Measurements from ENCODE around the gene CCT3.
"Not testable (repeated sequence)": the region's sequence is repeated elsewhere in the genome, so short reads cannot be mapped to it uniquely, and the experiment has no call there.

The CCT3 gene

GRCh38 chr1:156368157-156368658, 30.1 kb upstream of the CCT3 start:
- no peak for DNase-seq

GRCh38 chr1:156367383-156368156, 29.5 kb upstream of the CCT3 start:
- DNase-seq: no peak

DNA sequence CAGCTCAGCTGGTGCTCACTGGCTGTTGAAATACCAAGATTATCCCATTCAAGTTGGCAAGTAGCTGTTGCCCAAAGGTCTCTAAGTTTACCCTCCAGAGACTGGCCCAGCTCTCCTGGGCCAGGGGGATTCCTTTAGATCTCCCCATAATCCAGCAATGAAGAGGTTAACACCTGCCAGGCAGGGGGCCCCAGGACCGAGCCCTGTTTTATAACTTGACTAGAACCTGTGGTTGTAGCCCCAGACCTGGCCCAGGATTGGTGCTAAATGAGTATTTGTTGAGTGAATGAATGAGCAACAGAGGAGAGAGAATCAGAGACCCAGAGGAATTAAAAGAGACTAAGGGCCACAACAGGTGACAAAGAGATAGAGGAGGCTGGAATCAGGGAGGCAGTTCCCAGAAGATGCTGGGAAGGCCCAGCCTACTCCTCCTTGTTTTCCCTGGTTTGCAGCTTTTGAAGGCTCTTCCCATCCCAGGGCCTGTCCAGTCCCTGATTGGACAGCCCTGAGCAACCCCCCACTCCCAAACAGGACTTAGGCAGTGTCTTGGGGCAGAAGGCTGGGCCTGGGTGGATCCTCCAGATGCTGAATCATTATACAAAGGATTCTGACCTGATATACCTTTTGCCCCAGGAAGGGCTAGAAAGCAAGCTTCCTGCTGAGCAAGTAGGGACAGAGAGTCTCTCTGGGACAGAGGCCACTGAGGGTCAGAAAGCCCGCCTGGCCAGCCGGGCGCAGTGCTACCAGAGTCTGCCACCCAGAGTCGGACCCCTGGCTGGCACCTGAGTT, 28.5 kb upstream of the CCT3 start:
- no peak for DNase-seq

DNA sequence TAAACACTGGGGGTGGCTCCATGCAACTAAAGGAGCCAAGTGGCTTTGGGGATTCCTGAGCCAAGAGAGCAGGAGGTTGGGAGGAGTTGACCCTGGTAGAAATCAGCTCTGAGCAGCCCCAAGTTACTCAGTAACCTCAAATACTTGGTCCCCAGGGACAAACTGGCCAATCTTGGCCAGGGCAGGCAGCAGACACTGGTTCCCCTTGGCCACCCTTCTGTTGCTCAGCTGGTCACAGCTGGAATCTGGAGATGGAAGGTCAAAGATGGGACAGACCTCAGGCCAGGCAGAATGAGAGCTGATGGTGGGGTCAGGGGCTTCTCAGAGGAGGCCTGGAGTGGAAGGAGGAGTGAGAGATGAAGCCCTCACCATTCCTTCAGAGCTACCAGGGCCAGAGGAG, 27.7 kb upstream of the CCT3 start:
- DNase-seq: no peak

- no peak for DNase-seq
Observed at GRCh38 chr1:156360534-156360933, 22.4 kb upstream of the CCT3 start.

DNA sequence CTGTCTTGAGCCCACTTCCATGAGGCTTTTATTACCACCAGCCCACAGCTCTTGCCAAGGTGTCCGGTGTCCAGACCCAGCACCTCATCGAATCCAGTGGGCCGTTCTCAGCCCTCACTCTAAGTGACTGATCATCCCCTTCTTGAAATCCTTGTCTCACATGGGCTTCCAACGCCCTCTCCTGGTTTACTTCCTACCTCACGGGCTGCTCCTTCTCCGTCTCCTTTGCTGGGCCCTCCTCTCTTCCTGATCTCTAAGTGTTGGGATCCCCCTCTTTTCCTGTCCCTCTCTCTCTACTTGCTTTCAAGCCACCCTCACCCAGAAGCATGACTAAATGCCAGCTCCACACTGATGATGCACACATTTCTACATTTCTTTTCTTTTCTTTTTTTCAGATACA, 21.9 kb upstream of the CCT3 start:
- no peak for DNase-seq

GRCh38 chr1:156359249-156359648, 21.2 kb upstream of the CCT3 start:
- no peak for DNase-seq

- DNase-seq: no peak
Observed at GRCh38 chr1:156358641-156359040, 20.5 kb upstream of the CCT3 start.

- no peak for DNase-seq
Observed at GRCh38 chr1:156357977-156358376, 19.9 kb upstream of the CCT3 start.

GRCh38 chr1:156356875-156357534, 18.9 kb upstream of the CCT3 start:
- DNase-seq: peak; percentile 89

GRCh38 chr1:156356262-156356874, 18.3 kb upstream of the CCT3 start:
- DNase-seq: no peak

- not testable (repeated sequence) for DNase-seq
Observed at GRCh38 chr1:156352481-156352880, 14.4 kb upstream of the CCT3 start.

DNA sequence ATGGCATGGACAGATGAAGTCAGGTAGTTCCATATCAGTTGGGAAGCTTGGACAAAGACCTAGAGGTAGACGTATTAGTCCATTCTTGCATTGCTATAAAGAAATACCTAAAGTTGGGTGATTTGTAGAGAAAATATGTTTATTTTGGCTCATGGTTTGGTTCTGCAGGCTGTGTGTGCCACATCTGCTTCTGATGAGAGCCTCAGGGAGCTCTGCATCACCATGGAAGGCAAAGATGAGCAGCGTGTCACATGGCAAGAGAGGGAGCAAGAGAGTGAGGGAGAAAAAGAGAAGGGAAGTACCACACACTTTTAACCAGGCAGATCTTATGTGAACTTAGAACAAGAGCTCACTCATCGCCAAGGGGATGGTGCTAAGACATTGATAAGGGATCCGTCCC, 9.2 kb upstream of the CCT3 start:
- no peak for DNase-seq

GRCh38 chr1:156346636-156347035, 8.5 kb upstream of the CCT3 start:
- DNase-seq: no peak

DNA sequence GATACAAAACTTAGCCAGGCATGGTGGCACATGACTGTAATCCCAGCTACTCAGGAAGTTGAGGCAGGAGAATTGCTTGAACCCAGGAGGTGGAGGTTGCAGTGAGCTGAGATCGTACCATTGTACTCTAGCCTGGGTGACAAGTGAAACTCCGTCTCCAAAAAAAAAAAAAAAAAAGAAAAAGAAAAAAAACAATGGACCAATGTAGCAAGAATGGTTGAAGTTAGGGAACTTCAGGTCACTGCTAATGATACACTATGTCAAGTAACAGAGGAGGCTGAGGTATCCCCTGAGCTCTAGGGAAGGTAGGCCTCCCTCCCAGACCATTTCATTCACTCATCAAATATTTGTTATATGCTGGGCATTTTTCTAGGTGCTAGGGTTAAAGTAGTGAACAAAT, 7.9 kb upstream of the CCT3 start:
- DNase-seq: not testable (repeated sequence)

- no peak for DNase-seq
Observed at GRCh38 chr1:156344409-156344808, 6.3 kb upstream of the CCT3 start.

- no peak for DNase-seq
Observed at GRCh38 chr1:156342166-156342955, 4.3 kb upstream of the CCT3 start.

- no peak for DNase-seq
Observed at GRCh38 chr1:156337888-156338179, 258 bp downstream of the CCT3 start.

DNA sequence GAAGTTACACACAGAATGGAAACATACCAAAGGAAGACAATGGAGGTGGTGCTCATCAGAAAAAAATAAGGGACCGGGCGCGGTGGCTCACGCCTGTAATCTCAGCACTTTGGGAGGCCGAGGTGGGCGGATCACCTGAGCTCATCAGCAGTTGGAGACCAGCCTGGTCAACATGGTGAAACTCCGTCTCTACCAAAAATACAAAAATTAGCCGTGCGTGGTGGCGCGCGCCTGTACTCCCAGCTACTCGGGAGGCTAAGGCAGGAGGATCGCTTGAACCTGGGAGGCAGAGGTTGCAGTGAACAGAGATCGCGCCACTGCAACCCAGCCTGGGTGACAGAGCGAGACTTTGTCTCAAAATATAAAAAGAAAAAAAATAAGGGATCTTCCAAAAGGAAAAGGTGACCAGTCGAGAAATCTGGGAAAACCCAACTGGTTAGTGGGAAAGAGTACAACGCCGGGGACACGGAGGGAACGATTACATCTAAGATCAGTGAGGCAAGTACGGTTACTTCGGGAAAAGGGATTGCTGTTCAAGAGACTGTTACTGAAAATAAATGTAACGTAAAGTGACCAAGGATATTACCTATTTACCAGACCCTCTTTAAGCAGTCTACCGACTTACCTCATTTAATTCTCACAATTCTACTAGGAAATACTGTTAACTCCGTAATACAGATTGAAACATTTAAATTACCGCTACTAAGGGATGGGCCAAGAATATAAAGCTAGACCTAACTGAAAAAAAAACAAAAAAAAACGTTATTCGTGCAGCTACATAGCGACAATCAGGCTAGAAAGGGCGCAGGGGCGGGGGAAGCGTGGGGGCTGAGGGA, 822 bp downstream of the CCT3 start:
- DNase-seq: no peak

GRCh38 chr1:156336242-156336641, 1.9 kb downstream of the CCT3 start:
- DNase-seq: no peak

- DNase-seq: not testable (repeated sequence)
Observed at GRCh38 chr1:156323179-156323578, 14.9 kb downstream of the CCT3 start.

DNA sequence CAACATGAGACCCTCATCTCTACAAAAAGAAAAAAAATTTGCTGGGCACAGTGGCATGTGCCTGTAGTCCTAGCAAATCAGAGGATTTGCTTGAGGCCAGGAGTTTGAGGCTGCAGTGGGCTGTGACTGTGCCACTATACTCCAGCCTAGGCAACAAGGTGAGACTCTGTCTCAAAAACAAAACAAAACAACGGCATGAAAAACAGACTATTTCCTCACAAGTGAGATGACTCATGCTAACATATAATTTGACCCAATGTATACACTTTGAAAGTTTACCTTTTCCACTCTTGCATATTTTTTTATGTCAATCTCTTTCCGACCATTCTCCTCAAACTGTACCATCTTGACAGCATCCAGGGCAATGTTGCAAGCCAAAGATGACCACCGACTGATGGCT, 17.5 kb downstream of the CCT3 start:
- no peak for DNase-seq

Data from NCI-H1105 treated with DMSO at 0.1 percent for 48 hours (cell line).